GM19328 (cell line): ENCODE data around the gene ASB10.

Experiments used
- ATAC-seq: cut with Tn5 transposase; IDR thresholded peaks from one replicate; pipeline ENCODE4 v1.9.1; 2021; ENCODE audit warnings: mild to moderate bottlenecking, moderate library complexity; ENCODE audit not compliant: unreplicated experiment

Gene ASB10

DNA sequence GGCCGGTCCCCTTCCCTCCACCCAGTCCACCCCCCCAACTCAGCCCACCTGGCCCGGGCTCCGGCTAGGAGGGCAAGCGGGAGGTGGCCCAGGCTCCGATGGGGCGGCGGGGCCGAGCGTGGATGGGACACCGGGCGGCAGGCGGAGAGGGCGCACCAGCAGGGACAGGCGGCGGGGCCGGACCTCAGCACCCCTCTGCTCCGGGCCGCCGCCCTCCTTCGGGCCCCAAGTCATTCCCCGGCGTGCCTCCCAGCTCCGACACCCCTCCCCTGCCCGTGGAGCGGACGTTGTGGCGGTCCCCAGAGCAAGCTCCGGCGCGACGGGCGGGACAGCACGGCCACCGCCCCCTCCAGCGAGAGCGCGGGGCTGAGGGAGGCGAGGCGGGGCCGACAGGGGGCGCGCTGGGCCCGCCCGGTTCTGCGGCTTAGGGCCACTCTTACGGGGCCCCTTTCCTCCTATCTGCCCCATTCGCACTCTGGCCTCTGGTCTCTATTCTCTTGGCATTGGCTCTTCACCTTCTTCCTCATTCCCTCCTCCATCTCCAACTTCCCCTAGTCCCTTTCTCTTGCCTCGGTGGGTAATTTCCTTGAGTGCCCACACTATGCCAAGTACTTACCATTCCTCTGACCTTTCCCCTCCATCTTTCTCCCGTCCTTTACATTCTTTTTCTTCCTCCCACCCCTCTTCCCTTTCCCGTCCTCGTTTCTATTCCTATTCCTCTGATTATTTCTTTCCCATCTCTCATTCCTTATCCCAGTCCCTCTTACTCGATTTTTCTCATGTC, 18.9 kb downstream of the ASB10 start:
- ATAC-seq, result no peak

DNA sequence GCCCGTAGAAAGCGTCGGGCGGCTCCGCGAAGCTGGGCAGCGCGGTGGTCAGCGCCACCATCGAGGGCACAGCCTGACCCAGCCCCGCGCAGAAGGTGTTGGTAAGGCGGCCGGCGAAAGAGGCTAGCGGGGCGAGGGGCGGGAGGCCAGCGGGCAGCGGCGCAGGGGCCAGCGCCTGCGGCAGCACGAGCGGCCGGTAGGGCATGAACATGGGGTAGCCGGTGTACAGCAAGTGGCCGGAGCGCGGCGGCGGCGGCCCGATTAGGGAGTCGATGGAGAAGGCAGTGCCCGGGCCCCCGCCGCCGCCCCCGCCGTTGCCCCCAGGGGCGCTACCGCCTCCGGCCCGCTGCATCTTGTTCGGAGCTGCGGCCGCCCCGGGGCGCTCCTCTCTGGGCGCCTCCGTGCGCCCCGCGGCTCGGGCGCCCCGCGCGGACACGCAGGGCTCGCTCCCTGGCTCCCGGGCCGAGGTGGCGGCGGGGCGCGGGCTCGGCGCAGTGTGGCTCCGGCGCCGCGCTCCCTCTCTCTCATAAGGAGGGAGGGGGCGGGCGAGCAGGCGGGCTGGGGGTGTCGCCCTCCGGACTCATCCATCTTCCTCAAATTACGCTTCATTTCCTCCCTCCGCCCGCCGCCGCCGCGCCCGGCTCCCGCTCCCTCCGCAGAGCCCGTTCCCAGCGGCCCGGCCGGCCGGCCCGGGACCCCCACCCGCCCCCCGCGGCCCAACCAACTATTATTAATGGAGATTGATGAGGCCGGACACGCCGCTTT, 19.7 kb downstream of the ASB10 start, which contains the start of gene GBX1:
TSS of gene GBX1 (minus strand) at position 498 of the 765 bp plus-strand sequence. CDS start at position 352, 146 bp downstream.
- ATAC-seq, result no peak

DNA sequence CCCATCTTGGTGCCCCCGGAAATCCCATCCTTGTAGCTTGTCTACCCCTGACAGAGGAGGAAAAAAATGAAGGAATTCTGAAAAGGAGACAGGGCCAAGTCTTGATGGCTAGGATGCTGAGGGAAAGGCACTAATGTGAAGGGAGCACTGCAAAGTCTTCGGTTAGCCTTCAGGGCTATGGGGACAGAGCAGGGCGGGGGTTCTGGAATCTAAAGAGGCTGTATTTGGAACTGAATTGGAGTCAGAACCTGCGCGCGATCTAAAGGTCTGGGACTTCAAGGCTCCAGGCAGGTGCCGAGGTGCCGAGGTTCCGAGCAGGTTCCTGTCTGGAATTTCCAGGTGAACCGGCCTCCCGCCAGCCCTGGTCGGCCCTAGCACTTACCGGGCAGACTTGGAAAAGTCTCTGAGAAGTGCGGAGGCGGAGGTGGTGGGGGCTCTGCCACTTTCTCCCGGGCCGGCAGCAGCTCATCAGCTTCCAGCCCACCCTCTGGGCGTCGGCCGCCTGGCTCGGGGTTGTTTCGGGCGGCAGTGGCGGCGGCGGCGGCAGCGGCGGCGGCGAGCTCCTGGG, 20.3 kb downstream of the ASB10 start:
- no peak for ATAC-seq

DNA sequence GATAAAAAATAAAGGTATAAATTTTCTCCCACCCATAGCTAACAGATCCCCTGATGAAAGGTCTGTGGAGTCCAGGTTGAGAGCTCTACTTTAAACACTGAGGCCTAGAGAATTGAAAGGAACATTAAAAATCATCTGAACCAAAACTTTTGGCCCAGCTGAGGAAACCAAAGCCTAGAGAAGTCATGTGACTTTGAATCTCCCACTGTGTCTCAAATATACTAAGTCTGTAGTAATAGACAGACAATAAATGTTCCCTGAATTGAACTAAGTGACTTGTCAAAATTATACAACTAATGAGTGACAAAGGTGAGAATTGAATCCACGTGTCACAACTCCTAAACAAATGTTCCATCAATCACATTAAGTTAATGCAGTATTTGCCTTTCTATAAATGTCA, 25.3 kb downstream of the ASB10 start:
- ATAC-seq, result no peak

DNA sequence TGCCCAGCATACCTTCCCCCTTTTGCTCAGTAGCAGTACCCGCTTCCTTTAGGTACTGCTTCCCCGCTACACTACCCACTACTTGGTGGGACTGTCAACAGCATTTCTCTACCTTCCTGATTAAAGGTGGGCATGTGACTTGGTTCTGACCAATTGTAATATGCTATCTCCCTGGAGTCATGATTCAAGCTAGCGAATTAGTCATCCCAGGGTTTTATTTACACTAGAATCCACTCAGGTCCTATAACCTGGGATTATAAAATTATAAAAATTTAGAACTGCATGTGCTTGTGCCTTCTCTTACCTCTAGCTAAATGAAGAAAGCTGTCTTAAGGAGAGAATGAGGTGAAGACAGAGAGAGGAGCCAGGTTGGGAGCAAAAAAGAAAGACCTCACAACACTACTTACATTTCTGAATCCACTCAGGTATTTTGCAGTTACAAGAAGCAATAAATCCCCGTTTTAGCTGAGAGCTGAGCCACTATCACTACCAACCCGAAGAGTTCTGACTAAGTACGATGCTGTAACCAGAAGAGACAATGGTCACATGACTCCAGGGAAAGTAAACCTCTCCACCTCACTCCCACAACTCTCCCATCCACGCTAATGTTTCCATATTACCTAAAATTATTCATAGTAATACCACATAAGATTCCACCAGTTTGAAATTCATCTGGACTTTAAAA, 29.3 kb downstream of the ASB10 start:
- no peak for ATAC-seq

DNA sequence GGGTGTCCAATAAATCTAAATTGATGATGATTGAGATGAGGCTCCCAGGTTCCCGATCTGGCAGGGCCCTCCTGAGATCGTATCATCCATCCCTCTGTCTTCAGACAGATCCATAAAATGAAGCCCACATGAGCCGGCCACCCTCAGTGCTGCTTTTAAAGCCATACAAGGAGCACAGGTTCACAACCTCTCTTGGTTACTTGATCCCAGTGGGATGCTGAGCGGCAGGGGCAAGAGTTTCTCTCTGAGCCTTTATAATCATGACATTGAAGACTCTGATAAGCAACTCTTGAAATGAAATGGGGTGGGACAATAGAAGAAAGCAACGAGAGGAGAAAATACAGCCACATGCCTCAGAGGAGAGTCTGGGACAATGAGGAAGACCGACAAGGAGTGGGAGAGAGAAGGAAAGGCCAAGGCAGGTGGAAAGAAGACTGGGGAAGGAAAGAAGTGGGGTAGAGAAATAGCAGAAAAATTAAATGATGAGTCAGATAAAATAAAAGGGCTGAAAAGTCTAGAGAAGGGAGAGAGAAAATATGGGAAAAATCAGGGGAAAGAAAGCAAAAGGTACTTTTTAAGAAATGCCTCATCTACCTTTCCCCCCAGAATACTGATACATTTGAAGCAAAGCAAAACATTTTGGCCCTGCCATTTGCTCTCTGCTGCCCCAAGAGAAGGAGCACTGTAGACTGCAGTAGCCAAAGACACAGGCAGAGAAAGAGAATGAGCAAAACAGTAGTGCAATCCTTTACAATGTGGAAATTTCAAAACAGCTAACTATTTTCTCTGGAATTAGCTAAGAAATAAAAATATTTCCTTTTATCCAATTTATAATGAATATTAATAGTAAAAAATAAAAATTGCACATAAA, 34.2 kb downstream of the ASB10 start:
- no peak for ATAC-seq

DNA sequence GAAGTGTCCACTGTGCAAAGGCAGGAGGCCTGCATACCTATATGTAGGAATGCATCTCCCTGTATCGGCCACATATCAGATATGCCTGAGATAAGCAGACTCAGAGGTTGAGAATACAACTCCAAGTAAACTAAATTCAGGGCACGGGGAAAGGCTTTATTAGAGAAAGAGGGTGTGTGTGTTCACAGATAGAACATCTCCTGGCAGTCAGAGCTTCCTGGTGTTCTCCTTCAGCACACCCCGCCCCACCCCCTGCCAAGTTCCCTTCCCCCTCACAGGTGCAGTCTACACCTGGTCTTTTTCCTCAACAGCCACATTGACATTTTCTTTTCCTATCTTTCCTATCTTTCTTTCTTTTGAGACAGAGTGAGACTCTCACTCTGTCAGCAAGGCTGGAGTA, 36.7 kb downstream of the ASB10 start:
- ATAC-seq, result no peak

DNA sequence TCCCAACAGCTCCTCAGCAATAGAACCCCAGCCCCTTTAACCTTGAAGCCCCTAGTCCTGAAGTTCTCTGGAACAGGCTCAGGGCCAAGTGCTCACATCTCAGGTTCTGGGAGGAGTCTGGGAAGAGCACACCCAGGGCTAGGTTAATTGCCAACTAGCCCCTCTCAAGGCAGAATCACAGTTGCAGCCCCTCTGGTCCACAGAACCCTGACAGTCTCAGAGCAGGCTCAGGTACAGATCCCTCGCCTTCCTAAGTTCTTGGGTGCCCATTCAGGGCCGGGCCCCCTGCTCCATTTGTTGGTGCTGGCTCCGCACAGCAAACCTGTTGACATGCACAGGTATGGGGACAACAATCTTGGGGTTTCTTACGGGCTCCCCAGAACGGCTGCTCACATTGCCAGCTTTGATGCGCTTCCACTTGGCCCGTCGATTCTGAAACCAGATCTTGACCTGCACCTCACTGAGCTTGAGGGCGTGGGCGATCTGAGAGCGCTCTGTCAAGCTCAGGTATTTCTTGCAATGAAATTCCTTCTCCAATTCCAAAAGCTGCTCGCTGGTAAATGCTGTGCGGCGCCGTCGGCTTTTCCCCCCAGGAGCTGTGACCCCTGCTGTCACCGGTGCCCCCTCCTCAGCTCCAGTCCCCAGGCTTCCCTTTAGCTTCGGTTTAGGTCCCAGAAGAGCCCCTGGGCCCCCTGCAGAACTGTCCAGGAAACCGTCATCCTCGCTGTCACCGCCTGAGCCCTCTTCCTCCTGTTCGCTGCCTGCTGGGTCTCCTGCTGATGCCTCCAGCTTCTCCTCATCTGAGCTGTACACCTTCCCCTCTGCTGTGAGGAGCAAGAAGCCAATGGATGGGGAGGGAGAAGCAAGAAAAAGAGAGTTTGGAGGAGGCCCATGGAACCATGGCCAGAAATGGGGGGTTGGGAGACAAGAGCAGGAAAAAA, 38.5 kb downstream of the ASB10 start:
- ATAC-seq, result no peak

DNA sequence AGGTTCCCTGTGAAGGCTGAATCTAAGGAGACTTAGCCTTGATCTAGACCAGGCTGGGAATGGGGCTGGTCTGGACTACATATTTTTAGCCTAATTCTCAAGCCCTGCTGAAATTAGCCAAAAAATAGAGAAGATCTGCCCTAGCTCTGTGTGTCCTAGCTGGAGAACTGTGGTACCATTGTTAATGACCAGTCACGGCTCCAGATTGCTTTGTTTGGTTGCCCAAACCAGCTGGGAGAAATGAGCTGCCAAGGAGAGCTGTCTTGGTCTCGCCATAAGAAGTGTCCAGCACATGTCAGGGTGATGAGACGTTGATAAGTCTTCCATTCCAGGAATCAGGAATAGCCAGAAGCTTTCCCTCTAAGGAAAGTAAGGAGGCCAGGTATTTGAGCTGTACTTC, 40.3 kb downstream of the ASB10 start:
- ATAC-seq, result no peak

DNA sequence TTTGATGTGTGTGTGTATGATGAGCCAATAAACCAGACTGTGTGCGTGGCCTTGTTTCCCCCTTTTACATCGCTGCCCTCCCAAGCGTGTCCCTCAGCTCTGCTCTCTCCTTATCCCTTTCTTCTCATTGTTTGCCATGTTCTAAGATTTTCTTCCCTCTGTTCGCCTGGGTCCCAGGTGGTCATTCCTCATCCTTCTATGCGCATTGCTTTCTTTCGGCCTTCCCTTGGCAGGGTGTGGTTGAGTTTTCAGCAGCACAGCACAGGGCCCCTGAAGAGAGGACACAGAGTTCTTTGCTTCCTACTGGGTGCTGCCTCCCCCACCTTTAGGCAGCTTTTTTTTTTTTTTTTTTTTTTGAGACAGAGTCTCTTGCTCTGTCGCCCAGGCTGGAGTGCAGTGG, 42.7 kb downstream of the ASB10 start:
- ATAC-seq, result no peak

DNA sequence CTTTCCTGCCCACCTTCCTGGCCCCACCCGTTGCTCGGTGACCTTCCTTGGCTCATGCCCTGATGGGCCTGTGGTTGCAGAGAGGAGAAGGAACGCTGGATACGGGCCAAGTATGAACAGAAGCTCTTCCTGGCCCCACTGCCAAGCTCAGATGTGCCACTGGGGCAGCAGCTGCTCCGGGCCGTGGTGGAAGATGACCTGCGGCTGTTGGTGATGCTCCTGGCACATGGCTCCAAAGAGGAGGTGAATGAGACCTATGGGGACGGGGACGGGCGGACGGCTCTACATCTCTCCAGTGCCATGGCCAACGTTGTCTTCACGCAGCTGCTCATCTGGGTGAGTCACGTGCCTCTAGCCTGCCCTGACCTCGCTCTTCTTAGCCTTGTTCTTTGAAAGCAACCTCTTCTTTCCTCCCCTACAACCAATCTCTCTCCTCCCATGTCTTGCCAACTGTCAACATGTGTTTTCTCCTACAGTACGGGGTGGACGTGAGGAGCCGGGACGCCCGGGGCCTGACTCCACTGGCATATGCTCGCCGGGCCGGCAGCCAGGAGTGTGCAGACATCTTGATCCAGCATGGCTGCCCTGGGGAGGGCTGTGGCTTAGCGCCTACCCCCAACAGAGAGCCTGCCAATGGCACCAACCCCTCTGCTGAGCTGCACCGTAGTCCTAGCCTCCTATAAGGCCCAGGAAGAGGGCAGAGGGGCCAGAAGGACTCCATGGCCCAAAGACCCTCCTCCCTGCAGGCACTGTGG, 43.6 kb downstream of the ASB10 start:
- no peak for ATAC-seq

DNA sequence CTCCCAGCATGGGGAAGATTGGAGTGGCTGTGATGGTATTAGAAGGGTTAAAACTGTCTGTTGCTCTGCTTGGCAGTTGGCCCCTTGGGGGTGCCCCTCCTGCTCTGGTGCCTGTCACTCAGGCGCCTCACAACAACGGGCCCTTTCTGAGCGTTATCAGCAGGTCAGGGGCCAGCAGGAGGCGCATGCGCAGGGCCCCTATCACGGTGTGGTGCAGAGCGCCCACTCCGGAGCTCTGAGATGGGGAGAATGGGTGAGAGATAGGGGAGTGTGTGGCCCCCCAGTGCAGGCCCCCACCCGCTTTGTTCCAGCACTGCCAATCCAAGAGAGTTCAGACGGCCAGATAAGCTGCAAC, 44.4 kb downstream of the ASB10 start:
- ATAC-seq, result no peak

DNA sequence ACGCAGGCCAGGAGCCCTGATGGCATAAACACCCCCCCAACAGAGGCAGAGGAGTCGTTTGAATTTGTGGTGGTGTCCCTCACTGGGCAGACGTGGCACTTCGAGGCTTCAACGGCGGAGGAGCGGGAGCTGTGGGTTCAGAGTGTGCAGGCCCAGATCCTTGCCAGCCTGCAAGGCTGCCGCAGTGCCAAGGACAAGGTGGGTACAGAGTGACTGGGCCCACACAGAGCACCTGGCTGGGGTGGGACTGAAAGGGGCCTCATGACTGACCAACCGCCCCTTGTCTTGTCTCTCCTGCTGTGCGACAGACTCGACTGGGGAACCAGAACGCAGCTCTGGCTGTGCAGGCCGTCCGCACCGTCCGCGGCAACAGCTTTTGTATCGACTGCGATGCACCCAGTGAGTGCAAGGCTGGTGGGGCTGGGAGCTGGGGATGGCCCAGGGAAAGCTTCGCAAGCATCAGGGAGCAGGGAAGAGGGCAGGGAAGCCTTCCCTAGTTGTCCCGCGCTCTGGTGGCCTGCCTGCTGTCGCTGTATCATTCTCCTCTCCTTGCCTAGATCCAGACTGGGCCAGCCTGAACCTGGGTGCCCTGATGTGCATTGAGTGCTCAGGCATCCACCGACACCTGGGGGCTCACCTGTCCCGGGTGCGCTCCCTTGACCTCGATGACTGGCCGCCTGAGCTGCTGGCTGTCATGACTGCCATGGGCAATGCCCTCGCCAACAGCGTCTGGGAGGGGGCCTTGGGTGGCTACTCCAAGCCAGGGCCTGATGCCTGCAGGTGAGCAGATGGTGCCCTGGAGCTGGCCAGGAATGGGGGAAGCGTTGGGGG, 45.0 kb downstream of the ASB10 start:
- ATAC-seq, result no peak

DNA sequence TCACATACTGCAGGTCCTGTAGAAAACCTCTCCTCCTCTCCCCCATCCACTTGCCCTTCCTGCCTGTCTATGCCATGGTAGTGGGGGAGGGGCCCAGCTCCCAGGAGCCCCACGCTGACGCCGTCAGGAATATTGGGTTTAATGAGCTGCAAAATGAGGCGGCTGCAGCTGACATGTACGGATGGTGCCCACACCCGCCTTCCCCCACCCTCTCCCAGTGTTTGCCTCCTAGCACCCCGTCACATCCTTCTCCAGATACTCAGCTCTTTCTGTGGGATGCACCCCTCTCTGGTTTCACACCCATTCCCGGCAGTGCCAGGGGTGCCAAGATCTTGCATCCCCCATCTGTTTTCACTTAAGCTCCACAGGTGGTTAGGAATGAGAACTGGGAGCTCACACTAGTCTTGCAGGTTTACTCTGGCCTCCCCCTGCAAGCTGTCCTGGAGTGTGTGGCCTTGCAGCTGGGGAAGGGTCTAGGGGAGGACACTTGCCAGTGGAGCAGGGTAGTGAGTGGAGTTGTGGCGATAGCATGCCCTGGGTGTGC, 45.7 kb downstream of the ASB10 start:
- ATAC-seq, result no peak

DNA sequence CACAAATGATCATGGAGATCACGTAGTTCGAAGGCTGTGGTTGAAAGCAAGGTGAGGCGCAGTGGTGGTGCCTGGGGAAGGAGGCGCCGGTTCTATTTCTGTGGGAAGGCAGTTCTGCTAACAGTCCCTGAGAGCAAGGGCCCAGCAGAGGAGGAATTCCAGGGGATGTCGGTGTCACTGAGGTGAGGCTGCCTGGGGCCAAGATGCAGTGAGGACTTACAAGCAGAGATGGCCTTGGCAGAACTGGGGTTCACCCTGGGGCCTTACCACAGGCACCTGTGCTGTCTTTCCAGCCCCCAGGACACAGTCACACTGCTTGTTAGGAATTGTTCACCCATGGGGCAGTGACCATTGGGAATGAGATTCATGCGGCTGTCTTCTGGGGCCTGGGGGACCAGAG, 46.2 kb downstream of the ASB10 start:
- no peak for ATAC-seq

DNA sequence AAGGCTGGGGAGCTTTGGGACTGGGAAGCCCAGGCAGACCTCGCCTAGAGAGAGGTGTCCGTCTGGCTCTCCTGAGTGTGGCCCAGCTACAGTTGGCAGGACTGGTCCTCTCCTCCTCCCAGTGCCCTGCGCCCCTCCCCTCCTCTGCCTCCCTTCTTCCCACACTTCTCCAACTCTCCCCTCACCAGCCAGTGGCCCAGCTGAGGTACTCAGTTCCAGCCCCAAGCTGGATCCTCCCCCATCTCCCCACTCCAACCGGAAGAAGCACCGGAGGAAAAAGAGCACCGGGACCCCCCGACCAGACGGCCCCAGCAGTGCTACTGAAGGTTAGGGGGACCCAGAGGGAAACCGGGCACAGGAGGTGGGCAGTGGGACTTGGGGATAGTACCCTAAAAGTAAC, 47.3 kb downstream of the ASB10 start:
- no peak for ATAC-seq

DNA sequence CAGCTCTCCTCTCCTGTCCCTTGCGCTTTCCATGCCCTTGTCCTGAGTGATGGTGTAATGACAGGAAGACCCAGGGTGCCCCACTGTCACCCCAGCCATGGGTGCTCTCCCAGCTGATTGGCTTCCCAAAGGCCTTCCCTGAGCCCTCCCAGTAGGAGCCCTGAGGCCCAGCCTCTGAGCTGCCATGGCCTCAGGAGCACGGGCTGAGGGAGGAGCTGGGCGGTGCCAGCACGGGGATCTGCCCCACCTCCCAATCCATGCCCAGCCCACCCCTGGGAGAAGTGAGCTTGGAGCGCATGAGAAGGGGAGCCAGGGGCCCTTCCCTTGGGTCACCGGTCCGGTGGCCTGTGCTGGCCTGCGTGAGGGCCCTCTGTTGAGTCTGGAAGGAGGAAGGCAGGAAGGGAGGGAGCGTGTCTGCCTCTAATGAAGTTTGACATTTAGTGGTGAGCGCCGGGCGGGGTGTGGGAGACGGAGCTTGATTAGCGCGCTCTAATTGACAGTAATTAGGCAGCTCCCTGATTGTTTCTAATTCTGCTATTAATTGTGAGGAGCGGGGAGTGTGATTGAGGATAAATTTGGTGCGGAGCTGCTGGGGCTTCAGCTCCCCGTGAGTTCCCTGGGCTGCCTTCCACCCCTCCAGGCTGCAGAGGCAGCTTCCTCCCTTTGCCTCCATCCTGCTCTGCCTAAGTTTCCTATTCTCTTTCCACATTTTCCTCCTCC, 47.8 kb downstream of the ASB10 start:
- no peak for ATAC-seq
